ENCODE data around the gene TRIM16. TPM values are rescaled to one million over a fixed set of nuclear protein-coding genes. Genes with fewer than 3 reads are reported as not detected.
"Not testable (repeated sequence)": the region's sequence is repeated elsewhere in the genome, so short reads cannot be mapped to it uniquely, and the experiment has no call there.

Gene TRIM16
- total RNA-seq, 2 donors from 2014 or later: 6.1 to 15.1 TPM

- H3K4me1 Mint-ChIP-seq (ENCODE audit: low read depth in 2 of 2); DNase-seq (ENCODE audit: low spot score); H3K27me3 Mint-ChIP-seq; ATAC-seq; H3K9me3 Mint-ChIP-seq; H3K4me3 Mint-ChIP-seq; H3K27ac Mint-ChIP-seq; H3K36me3 Mint-ChIP-seq: not testable (repeated sequence)
Measured at GRCh38 chr17:15616828-15617227, 67.3 kb downstream of the TRIM16 start.

GRCh38 chr17:15615850-15616249, 68.3 kb downstream of the TRIM16 start:
- H3K27ac Mint-ChIP-seq; DNase-seq (ENCODE audit: low spot score); H3K4me1 Mint-ChIP-seq (ENCODE audit: low read depth in 2 of 2); H3K9me3 Mint-ChIP-seq; H3K4me3 Mint-ChIP-seq; H3K36me3 Mint-ChIP-seq; H3K27me3 Mint-ChIP-seq; ATAC-seq: not testable (repeated sequence)

- not testable (repeated sequence) for H3K4me1 Mint-ChIP-seq (ENCODE audit: low read depth in 2 of 2); ATAC-seq; H3K4me3 Mint-ChIP-seq; DNase-seq (ENCODE audit: low spot score); H3K27ac Mint-ChIP-seq; H3K9me3 Mint-ChIP-seq; H3K36me3 Mint-ChIP-seq; H3K27me3 Mint-ChIP-seq
Measured at GRCh38 chr17:15613111-15613510, 71.0 kb downstream of the TRIM16 start.

- H3K27ac Mint-ChIP-seq; H3K27me3 Mint-ChIP-seq; ATAC-seq; DNase-seq (ENCODE audit: low spot score); H3K9me3 Mint-ChIP-seq; H3K36me3 Mint-ChIP-seq; H3K4me3 Mint-ChIP-seq: not testable (repeated sequence)
- H3K4me1 Mint-ChIP-seq (ENCODE audit: low read depth in 2 of 2): peaks cover 24 to 28% of the 10 kb centered on the region in 2 donors
Measured at GRCh38 chr17:15592960-15593359, 91.2 kb downstream of the TRIM16 start.

GRCh38 chr17:15591986-15592385, 92.1 kb downstream of the TRIM16 start:
- not testable (repeated sequence) for DNase-seq (ENCODE audit: low spot score); ATAC-seq; H3K36me3 Mint-ChIP-seq; H3K9me3 Mint-ChIP-seq; H3K4me3 Mint-ChIP-seq; H3K27me3 Mint-ChIP-seq
- peak overlapping the region in 1 of 2 donors; percentile 26 for H3K27ac Mint-ChIP-seq
- peaks cover 24 to 35% of the 10 kb centered on the region in 2 donors for H3K4me1 Mint-ChIP-seq (ENCODE audit: low read depth in 2 of 2)

- ATAC-seq; DNase-seq (ENCODE audit: low spot score); H3K27me3 Mint-ChIP-seq; H3K36me3 Mint-ChIP-seq; H3K9me3 Mint-ChIP-seq: not testable (repeated sequence)
- Mint-ChIP-seq H3K27ac (peak overlapping the region; percentile 73 to 80), H3K4me1 (ENCODE audit: low read depth in 2 of 2) (peaks cover 24 to 41% of the 10 kb centered on the region in 2 donors), H3K4me3 (peak overlapping the region; percentile 80)
Measured at GRCh38 chr17:15590844-15591243, 93.3 kb downstream of the TRIM16 start.

GRCh38 chr17:15589544-15590536, 94.3 kb downstream of the TRIM16 start:
- not testable (repeated sequence) for H3K36me3 Mint-ChIP-seq; H3K9me3 Mint-ChIP-seq; H3K27me3 Mint-ChIP-seq; DNase-seq (ENCODE audit: low spot score)
- peak overlapping the region; percentile 80 for H3K4me3 Mint-ChIP-seq
- peak; percentile 82 to 83 for ATAC-seq
- peaks cover 24 to 41% of the 10 kb centered on the region in 2 donors for H3K4me1 Mint-ChIP-seq (ENCODE audit: low read depth in 2 of 2)
- H3K27ac Mint-ChIP-seq: peak overlapping the region; percentile 73 to 80

GRCh38 chr17:15588017-15588416, 96.1 kb downstream of the TRIM16 start:
- not testable (repeated sequence) for H3K36me3 Mint-ChIP-seq; H3K27ac Mint-ChIP-seq; H3K4me3 Mint-ChIP-seq; H3K27me3 Mint-ChIP-seq; H3K9me3 Mint-ChIP-seq; DNase-seq (ENCODE audit: low spot score); ATAC-seq
- H3K4me1 Mint-ChIP-seq (ENCODE audit: low read depth in 2 of 2): peaks cover 24 to 41% of the 10 kb centered on the region in 2 donors

GRCh38 chr17:15583313-15583712, 100.8 kb downstream of the TRIM16 start:
- not testable (repeated sequence) for H3K4me3 Mint-ChIP-seq; DNase-seq (ENCODE audit: low spot score); H3K27ac Mint-ChIP-seq; H3K36me3 Mint-ChIP-seq; H3K9me3 Mint-ChIP-seq; H3K27me3 Mint-ChIP-seq; ATAC-seq
- H3K4me1 Mint-ChIP-seq (ENCODE audit: low read depth in 2 of 2): peaks cover 2 to 16% of the 10 kb centered on the region in 2 donors

- not testable (repeated sequence) for H3K4me3 Mint-ChIP-seq; H3K4me1 Mint-ChIP-seq (ENCODE audit: low read depth in 2 of 2); ATAC-seq; H3K27me3 Mint-ChIP-seq; H3K9me3 Mint-ChIP-seq; H3K27ac Mint-ChIP-seq; H3K36me3 Mint-ChIP-seq; DNase-seq (ENCODE audit: low spot score)
Measured at GRCh38 chr17:15581462-15581861, 102.6 kb downstream of the TRIM16 start.

Other genes with a start within 250 kb of the TRIM16 start
- 10 to 100 TPM in 1 of 2 donors, 1 to 10 TPM in 1; 8.3 to 34.0 TPM for gene CDRT4, start 216.7 kb downstream of the TRIM16 start, total RNA-seq
- gene TVP23C, start 120.8 kb downstream of the TRIM16 start, total RNA-seq: 10 to 100 TPM; 26.9 to 55.9 TPM
- gene FBXW10B, start 64.6 kb downstream of the TRIM16 start, total RNA-seq: 1 to 10 TPM; 2.0 TPM
- 10 to 100 TPM; 25.5 to 25.9 TPM for gene ZNF286A, start 15.4 kb upstream of the TRIM16 start, total RNA-seq
- gene TBC1D26, start 48.0 kb upstream of the TRIM16 start, total RNA-seq: not detected